ENCODE data around the gene KRTAP4-11.
A peak's percentile ranks its signal among the peaks of the same experiment; 100 is the strongest.

The KRTAP4-11 gene

GRCh38 chr17:41082626-41083025, 35.5 kb downstream of the KRTAP4-11 start:
- Histone ChIP-seq H3K27me3 (ENCODE audit: insufficient read depth, low read length) (no peaks in the 10 kb centered on the region), H3K36me3 (ENCODE audit: insufficient read depth, low read length) (no peaks in the 10 kb centered on the region), H3K4me1 (ENCODE audit: control insufficient read depth, insufficient read depth, low read length, unreplicated experiment) (peaks cover 13% of the 10 kb centered on the region), H3K4me3 (ENCODE audit: low read depth, low read length) (no peak overlapping the region), H3K27ac (ENCODE audit: low read depth, low read length) (peak overlapping the region; percentile 29; the same call in 1 of the 2 replicates), H3K79me2 (ENCODE audit: control insufficient read depth, insufficient read depth, low read length, unreplicated experiment) (no peaks in the 10 kb centered on the region), H2AFZ (ENCODE audit: low read length, unreplicated experiment) (no peak overlapping the region)

- H3K4me3 ChIP-seq (ENCODE audit: low read depth, low read length) = no peak overlapping the region
- no peaks in the 10 kb centered on the region for H3K27me3 ChIP-seq (ENCODE audit: insufficient read depth, low read length)
- H3K36me3 ChIP-seq (ENCODE audit: insufficient read depth, low read length) = no peaks in the 10 kb centered on the region
- no peak overlapping the region for H3K27ac ChIP-seq (ENCODE audit: low read depth, low read length)
- no peak overlapping the region for H2AFZ ChIP-seq (ENCODE audit: low read length, unreplicated experiment)
- H3K4me1 ChIP-seq (ENCODE audit: control insufficient read depth, insufficient read depth, low read length, unreplicated experiment) = no peaks in the 10 kb centered on the region
- no peaks in the 10 kb centered on the region for H3K79me2 ChIP-seq (ENCODE audit: control insufficient read depth, insufficient read depth, low read length, unreplicated experiment)
Observed at GRCh38 chr17:41076788-41077187, 41.4 kb downstream of the KRTAP4-11 start.

GRCh38 chr17:41073676-41074075, 44.5 kb downstream of the KRTAP4-11 start:
- Histone ChIP-seq H3K27me3 (ENCODE audit: insufficient read depth, low read length) (no peaks in the 10 kb centered on the region), H3K4me3 (ENCODE audit: low read depth, low read length) (no peak overlapping the region), H3K79me2 (ENCODE audit: control insufficient read depth, insufficient read depth, low read length, unreplicated experiment) (no peaks in the 10 kb centered on the region), H3K36me3 (ENCODE audit: insufficient read depth, low read length) (no peaks in the 10 kb centered on the region), H3K4me1 (ENCODE audit: control insufficient read depth, insufficient read depth, low read length, unreplicated experiment) (no peaks in the 10 kb centered on the region), H3K27ac (ENCODE audit: low read depth, low read length) (no peak overlapping the region), H2AFZ (ENCODE audit: low read length, unreplicated experiment) (no peak overlapping the region)

GRCh38 chr17:41071606-41072360, 46.4 kb downstream of the KRTAP4-11 start:
- Histone ChIP-seq H2AFZ (ENCODE audit: low read length, unreplicated experiment) (no peak overlapping the region), H3K4me3 (ENCODE audit: low read depth, low read length) (no peak overlapping the region)

GRCh38 chr17:41069031-41069430, 49.1 kb downstream of the KRTAP4-11 start:
- no peaks in the 10 kb centered on the region for H3K79me2 ChIP-seq (ENCODE audit: control insufficient read depth, insufficient read depth, low read length, unreplicated experiment)

More at GRCh38 chr17:41071606-41072360, 46.4 kb downstream of the KRTAP4-11 start:
- H3K36me3 ChIP-seq (ENCODE audit: insufficient read depth, low read length) = no peaks in the 10 kb centered on the region
- H3K4me1 ChIP-seq (ENCODE audit: control insufficient read depth, insufficient read depth, low read length, unreplicated experiment) = peaks cover 5% of the 10 kb centered on the region
- H3K79me2 ChIP-seq (ENCODE audit: control insufficient read depth, insufficient read depth, low read length, unreplicated experiment) = no peaks in the 10 kb centered on the region
- no peaks in the 10 kb centered on the region for H3K27me3 ChIP-seq (ENCODE audit: insufficient read depth, low read length)
- no peak overlapping the region for H3K27ac ChIP-seq (ENCODE audit: low read depth, low read length)

GRCh38 chr17:41067281-41067680, 50.9 kb downstream of the KRTAP4-11 start:
- no peaks in the 10 kb centered on the region for H3K27me3 ChIP-seq (ENCODE audit: insufficient read depth, low read length)
- H3K27ac ChIP-seq (ENCODE audit: low read depth, low read length) = no peak overlapping the region
- H3K79me2 ChIP-seq (ENCODE audit: control insufficient read depth, insufficient read depth, low read length, unreplicated experiment) = no peaks in the 10 kb centered on the region
- no peak overlapping the region for H2AFZ ChIP-seq (ENCODE audit: low read length, unreplicated experiment)
- H3K36me3 ChIP-seq (ENCODE audit: insufficient read depth, low read length) = no peaks in the 10 kb centered on the region
- H3K4me3 ChIP-seq (ENCODE audit: low read depth, low read length) = no peak overlapping the region
- H3K4me1 ChIP-seq (ENCODE audit: control insufficient read depth, insufficient read depth, low read length, unreplicated experiment) = peaks cover 29% of the 10 kb centered on the region

More at GRCh38 chr17:41069031-41069430, 49.1 kb downstream of the KRTAP4-11 start:
- H3K4me3 ChIP-seq (ENCODE audit: low read depth, low read length) = no peak overlapping the region
- no peaks in the 10 kb centered on the region for H3K36me3 ChIP-seq (ENCODE audit: insufficient read depth, low read length)
- no peak overlapping the region for H2AFZ ChIP-seq (ENCODE audit: low read length, unreplicated experiment)
- H3K27ac ChIP-seq (ENCODE audit: low read depth, low read length) = no peak overlapping the region
- peaks cover 16% of the 10 kb centered on the region for H3K4me1 ChIP-seq (ENCODE audit: control insufficient read depth, insufficient read depth, low read length, unreplicated experiment)
- no peaks in the 10 kb centered on the region for H3K27me3 ChIP-seq (ENCODE audit: insufficient read depth, low read length)

Measured in ACC112 (cell line).